Measurements from ENCODE around the gene MRTFA.

The MRTFA gene

DNA sequence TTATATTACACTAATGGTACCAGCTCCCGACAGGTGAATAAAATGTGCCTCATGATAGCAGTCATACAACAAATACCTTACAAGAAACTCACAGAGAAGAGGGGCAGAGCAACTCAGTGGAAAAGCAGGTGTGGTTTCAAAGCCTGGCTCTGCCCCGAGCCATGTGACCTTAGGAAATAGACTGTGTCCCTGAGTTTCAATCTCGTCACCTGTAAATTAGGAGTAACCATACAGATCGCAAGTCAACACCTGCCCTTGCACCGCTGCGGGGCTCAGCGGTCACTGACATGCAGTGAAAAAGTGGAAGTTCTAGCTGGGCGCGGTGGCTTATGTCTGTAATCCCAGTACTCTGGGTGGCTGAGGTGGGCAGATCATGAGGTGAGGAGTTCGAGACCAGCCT lies 11.9 kb upstream of the MRTFA start:
- no peak for FAIRE-seq
- TF ChIP-seq, protein P1, sequence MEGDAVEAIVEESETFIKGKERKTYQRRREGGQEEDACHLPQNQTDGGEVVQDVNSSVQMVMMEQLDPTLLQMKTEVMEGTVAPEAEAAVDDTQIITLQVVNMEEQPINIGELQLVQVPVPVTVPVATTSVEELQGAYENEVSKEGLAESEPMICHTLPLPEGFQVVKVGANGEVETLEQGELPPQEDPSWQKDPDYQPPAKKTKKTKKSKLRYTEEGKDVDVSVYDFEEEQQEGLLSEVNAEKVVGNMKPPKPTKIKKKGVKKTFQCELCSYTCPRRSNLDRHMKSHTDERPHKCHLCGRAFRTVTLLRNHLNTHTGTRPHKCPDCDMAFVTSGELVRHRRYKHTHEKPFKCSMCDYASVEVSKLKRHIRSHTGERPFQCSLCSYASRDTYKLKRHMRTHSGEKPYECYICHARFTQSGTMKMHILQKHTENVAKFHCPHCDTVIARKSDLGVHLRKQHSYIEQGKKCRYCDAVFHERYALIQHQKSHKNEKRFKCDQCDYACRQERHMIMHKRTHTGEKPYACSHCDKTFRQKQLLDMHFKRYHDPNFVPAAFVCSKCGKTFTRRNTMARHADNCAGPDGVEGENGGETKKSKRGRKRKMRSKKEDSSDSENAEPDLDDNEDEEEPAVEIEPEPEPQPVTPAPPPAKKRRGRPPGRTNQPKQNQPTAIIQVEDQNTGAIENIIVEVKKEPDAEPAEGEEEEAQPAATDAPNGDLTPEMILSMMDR (IDR thresholded peaks at IDR 0.05; ENCODE audit: insufficient read depth, missing control alignments): no peak

DNA sequence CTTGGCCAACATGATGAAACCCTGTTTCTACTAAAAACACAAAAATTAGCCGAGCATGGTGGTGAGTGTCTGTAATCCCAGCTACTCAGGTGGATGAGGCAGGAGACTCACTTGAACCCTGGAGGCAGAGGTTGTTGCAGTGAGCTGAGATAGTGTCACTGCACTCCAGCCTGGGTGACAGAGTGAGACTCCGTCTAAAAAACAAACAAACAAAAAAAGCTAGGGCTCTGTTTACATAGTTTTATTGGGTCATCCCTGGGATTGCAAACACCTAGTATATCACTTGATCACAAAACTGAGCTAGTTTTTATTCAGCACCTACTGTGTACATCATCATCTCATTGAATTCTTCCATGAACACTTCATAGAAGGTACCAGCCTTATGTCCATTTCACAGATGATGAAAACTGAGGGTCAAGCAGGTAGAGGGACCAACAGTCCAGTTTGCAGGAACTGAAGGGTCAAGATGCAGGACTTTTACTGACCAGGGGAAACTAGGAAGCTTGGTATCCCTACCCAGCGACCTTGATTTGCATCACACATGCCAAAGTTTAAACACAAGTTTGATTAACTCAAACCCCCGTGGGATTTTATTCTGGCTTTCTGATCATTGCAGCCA lies 9.2 kb upstream of the MRTFA start:
- FAIRE-seq (no peak), DNase-seq (ENCODE audit: insufficient read length, low spot score) (no peak)
- TF ChIP-seq, protein P1 (IDR thresholded peaks at IDR 0.05; ENCODE audit: insufficient read depth, missing control alignments): no peak

More for the DNA sequence above, 11.9 kb upstream of the MRTFA start:
- no peak for DNase-seq (ENCODE audit: insufficient read length, low spot score)

DNA sequence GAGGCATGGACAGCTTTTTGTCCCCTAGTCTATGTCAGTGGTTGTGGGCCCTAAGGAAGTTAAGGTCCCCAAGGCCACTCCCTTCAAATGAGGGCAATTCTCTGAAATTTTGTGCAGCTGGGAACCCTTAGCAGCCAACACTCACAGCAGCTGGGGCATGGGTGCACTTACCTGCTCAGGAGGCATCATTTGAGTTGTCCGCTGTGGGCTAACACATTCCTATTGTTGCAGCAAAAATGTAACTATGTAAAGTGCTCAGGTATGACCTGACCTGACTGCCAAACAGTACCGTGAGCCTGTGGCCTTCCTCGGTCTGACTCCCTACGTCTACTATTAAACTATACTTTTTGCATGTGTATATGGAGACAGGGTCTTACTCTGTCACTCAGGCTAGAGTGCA lies 5.8 kb upstream of the MRTFA start:
- TF ChIP-seq, protein P1 (IDR thresholded peaks at IDR 0.05; ENCODE audit: insufficient read depth, missing control alignments): no peak
- no peak for DNase-seq (ENCODE audit: insufficient read length, low spot score)
- no peak for FAIRE-seq

DNA sequence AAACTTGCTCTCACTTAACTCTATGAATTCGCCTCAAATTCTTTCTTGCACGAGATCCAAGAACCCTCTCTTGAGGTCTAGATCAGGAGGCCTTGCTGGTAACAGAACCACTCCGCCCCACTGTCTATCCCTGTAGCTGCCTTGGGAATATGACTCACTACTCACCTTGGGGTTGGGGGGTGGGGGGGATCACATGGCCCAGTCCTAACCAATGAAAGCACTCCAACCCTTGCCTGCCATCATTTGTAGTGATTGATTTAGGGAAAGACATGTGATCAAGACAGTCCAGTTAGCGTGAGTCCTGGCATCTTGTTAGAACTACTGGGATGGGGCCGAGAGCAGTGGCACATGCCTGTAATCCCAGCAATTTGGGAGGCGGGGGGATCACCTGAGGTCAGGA lies 4.8 kb upstream of the MRTFA start:
- FAIRE-seq (no peak), DNase-seq (ENCODE audit: insufficient read length, low spot score) (no peak)
- TF ChIP-seq, protein P1 (IDR thresholded peaks at IDR 0.05; ENCODE audit: insufficient read depth, missing control alignments): no peak

DNA sequence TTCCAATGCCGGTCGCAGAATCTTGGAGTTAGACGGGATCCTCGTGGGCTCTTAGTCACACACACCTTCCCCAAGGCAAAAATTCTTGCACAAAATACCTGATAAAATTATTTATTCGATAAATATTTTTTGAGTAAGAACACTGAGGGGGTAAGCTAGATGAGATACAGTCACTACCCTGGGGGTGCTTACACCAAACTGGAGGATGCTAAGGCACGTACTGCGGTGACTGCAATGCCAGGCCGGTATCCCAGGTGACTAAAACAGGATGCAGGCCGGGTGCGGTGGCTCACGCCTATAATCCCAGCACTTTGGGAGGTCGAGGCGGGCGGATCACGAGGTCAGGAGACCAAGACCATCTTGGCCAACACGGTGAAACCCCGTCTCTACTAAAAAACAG lies 1.7 kb upstream of the MRTFA start:
- FAIRE-seq (no peak), DNase-seq (ENCODE audit: insufficient read length, low spot score) (no peak)
- TF ChIP-seq, protein P1 (IDR thresholded peaks at IDR 0.05; ENCODE audit: insufficient read depth, missing control alignments): no peak

DNA sequence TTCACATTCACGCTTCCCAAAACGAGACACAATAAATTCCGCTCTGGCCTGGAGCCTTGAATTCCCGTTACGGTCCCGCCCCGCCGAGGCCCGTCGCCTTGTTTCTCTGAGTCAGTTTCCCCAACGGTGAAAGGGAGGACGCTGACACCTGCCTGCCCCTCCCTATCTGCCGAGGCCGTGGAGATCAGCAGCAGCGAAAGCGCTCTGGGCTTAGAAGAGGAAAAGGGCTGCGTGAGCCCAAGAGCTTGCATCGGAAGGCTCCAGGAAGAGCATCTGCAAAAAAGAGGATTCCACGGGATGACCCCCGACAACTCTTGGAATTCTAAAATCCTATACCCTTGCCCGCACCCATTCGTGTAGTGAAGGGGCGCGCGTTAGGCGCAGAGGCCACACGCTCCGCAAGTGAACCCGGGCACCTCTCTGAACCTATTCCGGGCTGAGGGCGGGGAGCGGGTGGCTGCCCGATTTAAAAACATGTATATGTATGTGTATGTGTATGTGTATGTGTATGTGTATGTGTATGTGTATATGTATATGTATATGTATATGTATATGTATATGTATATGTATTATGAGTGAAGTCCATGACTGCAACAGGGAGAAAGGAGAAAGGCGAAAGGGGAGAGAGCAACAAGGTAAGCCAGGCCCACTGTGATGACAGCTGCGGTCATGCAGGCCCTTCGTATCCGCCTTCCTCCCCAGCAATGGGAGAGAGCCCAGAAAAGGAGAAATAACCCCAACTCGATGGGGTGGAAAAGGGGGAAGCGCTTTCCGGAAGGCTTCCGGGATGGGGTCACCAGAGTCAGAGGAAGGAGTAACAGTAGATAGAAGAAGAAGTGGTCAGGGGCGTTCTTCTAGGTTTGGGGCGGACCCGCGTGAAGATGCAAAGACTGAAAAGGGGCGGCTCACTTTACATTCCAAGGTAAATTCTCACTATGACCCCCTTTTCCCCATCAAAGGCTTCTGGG lies 948 bp upstream of the MRTFA start:
- FAIRE-seq: no peak
- no peak for DNase-seq (ENCODE audit: insufficient read length, low spot score)
- TF ChIP-seq, protein P1 (IDR thresholded peaks at IDR 0.05; ENCODE audit: insufficient read depth, missing control alignments): no peak
